ENCODE data around the gene PRKRIP1. TPM values are rescaled to one million over a fixed set of nuclear protein-coding genes. Genes with fewer than 3 reads are reported as not detected.

Gene PRKRIP1
- polyA plus RNA-seq, 1 donor (not counting 4 experiments of a cell fraction or from before 2014, with no cell fraction given), result 12.5 TPM

- Histone ChIP-seq H3K9me1 (ENCODE audit: control insufficient read depth, extremely low read depth, insufficient read depth, low read length) (no peaks in the 10 kb centered on the region), H3K4me3 (ENCODE audit: control insufficient read depth in 2 of 3, extremely low read depth in 1 of 3, insufficient read depth in 2 of 3, low read depth in 1 of 3, low read length in 3 of 3) (no peak overlapping the region), H3K27me3 (ENCODE audit: control insufficient read depth, extremely low read depth, insufficient read depth, low read length) (no peaks in the 10 kb centered on the region), H3K4me2 (ENCODE audit: control insufficient read depth, extremely low read depth, insufficient read depth, low read depth, low read length) (no peak overlapping the region), H3K36me3 (ENCODE audit: control insufficient read depth in 2 of 2, extremely low read depth in 1 of 2, insufficient read depth in 2 of 2, low read length in 2 of 2) (peaks cover 4 to 14% of the 10 kb centered on the region in 2 experiments), H4K20me1 (ENCODE audit: control insufficient read depth, extremely low read depth, insufficient read depth, low read length) (no peaks in the 10 kb centered on the region), H3K9me3 (ENCODE audit: control insufficient read depth, low read depth, low read length) (no peaks in the 10 kb centered on the region), H3K4me1 (ENCODE audit: control insufficient read depth, extremely low read depth, insufficient read depth, low read length) (no peaks in the 10 kb centered on the region), H3K9ac (ENCODE audit: control insufficient read depth, extremely low read depth, insufficient read depth, low read length) (no peak overlapping the region), H2AFZ (ENCODE audit: control insufficient read depth, low read length) (no peak overlapping the region), H3K79me2 (ENCODE audit: control insufficient read depth, insufficient read depth, low read length) (no peaks in the 10 kb centered on the region), H3K27ac (ENCODE audit: control insufficient read depth, insufficient read depth, low read length) (no peak overlapping the region)
- dilution Hi-C loops (cut with MboI; ENCODE audit: extremely low pct_ligation_motif_present, low sequenced_read_pairs), result no loop called here
- TF ChIP-seq EZH2 (IDR thresholded peaks at IDR 0.05; ENCODE audit: low read length) (no peak), CTCF (optimal IDR thresholded peaks at IDR 0.05 in 1 of 3, IDR thresholded peaks at IDR 0.05 in 1 of 3, conservative IDR thresholded peaks at IDR 0.05 in 1 of 3; ENCODE audit: extremely low read depth in 1 of 3, insufficient read depth in 2 of 3, low read length in 3 of 3) (no peak)
- no peak for DNase-seq (ENCODE audit: low read depth, low spot score)
- FAIRE-seq, result no peak
Observed at GRCh38 chr7:102457352-102457924, 61.3 kb downstream of the PRKRIP1 start.

- Histone ChIP-seq H3K9me3 (ENCODE audit: control insufficient read depth, low read depth, low read length) (no peaks in the 10 kb centered on the region), H2AFZ (ENCODE audit: control insufficient read depth, low read length) (no peak overlapping the region), H3K27ac (ENCODE audit: control insufficient read depth, insufficient read depth, low read length) (no peak overlapping the region), H3K4me1 (ENCODE audit: control insufficient read depth, extremely low read depth, insufficient read depth, low read length) (peaks cover 6% of the 10 kb centered on the region), H3K27me3 (ENCODE audit: control insufficient read depth, extremely low read depth, insufficient read depth, low read length) (no peaks in the 10 kb centered on the region), H3K4me2 (ENCODE audit: control insufficient read depth, extremely low read depth, insufficient read depth, low read depth, low read length) (no peak overlapping the region), H3K9ac (ENCODE audit: control insufficient read depth, extremely low read depth, insufficient read depth, low read length) (no peak overlapping the region), H3K79me2 (ENCODE audit: control insufficient read depth, insufficient read depth, low read length) (peaks cover 10% of the 10 kb centered on the region), H3K4me3 (ENCODE audit: control insufficient read depth in 2 of 3, extremely low read depth in 1 of 3, insufficient read depth in 2 of 3, low read depth in 1 of 3, low read length in 3 of 3) (no peak overlapping the region), H3K36me3 (ENCODE audit: control insufficient read depth in 2 of 2, extremely low read depth in 1 of 2, insufficient read depth in 2 of 2, low read length in 2 of 2) (peaks cover 4 to 14% of the 10 kb centered on the region in 2 experiments), H3K9me1 (ENCODE audit: control insufficient read depth, extremely low read depth, insufficient read depth, low read length) (no peaks in the 10 kb centered on the region), H4K20me1 (ENCODE audit: control insufficient read depth, extremely low read depth, insufficient read depth, low read length) (no peaks in the 10 kb centered on the region)
- no peak for TF ChIP-seq CTCF (optimal IDR thresholded peaks at IDR 0.05 in 1 of 3, IDR thresholded peaks at IDR 0.05 in 1 of 3, conservative IDR thresholded peaks at IDR 0.05 in 1 of 3; ENCODE audit: extremely low read depth in 1 of 3, insufficient read depth in 2 of 3, low read length in 3 of 3)
- TF ChIP-seq EZH2 (IDR thresholded peaks at IDR 0.05; ENCODE audit: low read length), result no peak
- no peak for FAIRE-seq
- no peak for DNase-seq (ENCODE audit: low read depth, low spot score)
- dilution Hi-C loops (cut with MboI; ENCODE audit: extremely low pct_ligation_motif_present, low sequenced_read_pairs), result no loop called here
Observed at GRCh38 chr7:102459221-102459844, 63.2 kb downstream of the PRKRIP1 start.
